ENCODE measurements around the gene ABCC3.
"Not testable (repeated sequence)": the region's sequence is repeated elsewhere in the genome, so short reads cannot be mapped to it uniquely, and the experiment has no call there.

The ABCC3 gene

GRCh38 chr17:50722746-50723145 lies 88.1 kb downstream of the ABCC3 start:
- Histone ChIP-seq H3K36me3 (peaks cover 43% of the 10 kb centered on the region), H3K4me3 (ENCODE audit: low read depth, low read length) (no peak overlapping the region), H3K9me3 (ENCODE audit: severe bottlenecking) (no peaks in the 10 kb centered on the region), H3K27ac (no peak overlapping the region), H3K27me3 (ENCODE audit: insufficient read depth, low read depth, severe bottlenecking) (no peaks in the 10 kb centered on the region)
- no peak for DNase-seq
- TF ChIP-seq CTCF (IDR thresholded peaks at IDR 0.05; ENCODE audit: low read depth, low read length), result no peak

GRCh38 chr17:50724622-50725021 lies 89.9 kb downstream of the ABCC3 start:
- peaks cover 54% of the 10 kb centered on the region for H3K36me3 ChIP-seq
- not testable (repeated sequence) for DNase-seq; H3K27me3 ChIP-seq (ENCODE audit: insufficient read depth, low read depth, severe bottlenecking); H3K27ac ChIP-seq; H3K9me3 ChIP-seq (ENCODE audit: severe bottlenecking); H3K4me3 ChIP-seq (ENCODE audit: low read depth, low read length)

- H3K4me3 ChIP-seq (ENCODE audit: low read depth, low read length), result no peak overlapping the region
- H3K27ac ChIP-seq, result no peak overlapping the region
- TF ChIP-seq CTCF (IDR thresholded peaks at IDR 0.05; ENCODE audit: low read depth, low read length), result no peak
- H3K36me3 ChIP-seq, result peaks cover 44% of the 10 kb centered on the region
- no peaks in the 10 kb centered on the region for H3K27me3 ChIP-seq (ENCODE audit: insufficient read depth, low read depth, severe bottlenecking)
- DNase-seq, result no peak
- H3K9me3 ChIP-seq (ENCODE audit: severe bottlenecking), result no peaks in the 10 kb centered on the region
These were observed 91.3 kb downstream of the ABCC3 start for GRCh38 chr17:50725769-50726655.

- Histone ChIP-seq H3K36me3 (peaks cover 35% of the 10 kb centered on the region), H3K4me3 (ENCODE audit: low read depth, low read length) (no peak overlapping the region), H3K9me3 (ENCODE audit: severe bottlenecking) (no peaks in the 10 kb centered on the region), H3K27ac (no peak overlapping the region), H3K27me3 (ENCODE audit: insufficient read depth, low read depth, severe bottlenecking) (no peaks in the 10 kb centered on the region)
- TF ChIP-seq CTCF (IDR thresholded peaks at IDR 0.05; ENCODE audit: low read depth, low read length), result no peak
- no peak for DNase-seq
These were observed 93.4 kb downstream of the ABCC3 start for GRCh38 chr17:50728112-50728429.

- no peak overlapping the region for H3K4me3 ChIP-seq (ENCODE audit: low read depth, low read length)
- no peaks in the 10 kb centered on the region for H3K9me3 ChIP-seq (ENCODE audit: severe bottlenecking)
- no peak for TF ChIP-seq CTCF (IDR thresholded peaks at IDR 0.05; ENCODE audit: low read depth, low read length)
- peaks cover 35% of the 10 kb centered on the region for H3K36me3 ChIP-seq
- H3K27me3 ChIP-seq (ENCODE audit: insufficient read depth, low read depth, severe bottlenecking), result no peaks in the 10 kb centered on the region
- DNase-seq, result no peak
- no peak overlapping the region for H3K27ac ChIP-seq
These were observed 94.4 kb downstream of the ABCC3 start for GRCh38 chr17:50728881-50729765.
